GM18951 (cell line): ENCODE results near the gene FBN2.

Experiments
- POLR2A ChIP-seq: IDR thresholded peaks from 4 replicates; pipeline ENCODE4 v1.6.1; 2011; ENCODE audit warnings: mild to moderate bottlenecking; ENCODE audit not compliant: insufficient read length, insufficient read depth; ENCODE audit errors: extremely low read depth
- in situ Hi-C: fragments of 300-500 bp; cut with MboI; formaldehyde crosslinking; loops from one replicate; pipeline ENCODE4 v1.12.0; 2022; ENCODE audit warnings: low sequenced_read_pairs, mixed read lengths, inconsistent platforms; ENCODE audit not compliant: unreplicated experiment

The FBN2 gene

GRCh38 chr5:128208436-128208835, 329.6 kb downstream of the FBN2 start:
- no peak for TF ChIP-seq POLR2A
- in situ Hi-C loops = loop anchor here (25.0 kb wide), 1 partner anchor 454 kb away; no protein-coding TSS in a partner anchor
